HepG2 (cell line): ENCODE data around the gene CA14. TPM values are rescaled to one million over a fixed set of nuclear protein-coding genes. Genes with fewer than 3 reads are reported as not detected.

ENCODE experiments used
- AFF4 ChIP-seq: sonication (generic); formaldehyde crosslinking; IDR thresholded peaks from 2 replicates; pipeline ENCODE4 v1.4.0; 2020; ENCODE audit warnings: missing genetic modification reagents
- AHR ChIP-seq: IDR thresholded peaks from 2 replicates; pipeline ENCODE4 v1.6.1; 2018; ENCODE audit warnings: missing genetic modification reagents, missing compliant biosample characterization
- CBFB ChIP-seq: sonication (generic); formaldehyde crosslinking; IDR thresholded peaks from 2 replicates; pipeline ENCODE4 v1.4.0; 2020; ENCODE audit warnings: missing genetic modification reagents
- CCAR2 ChIP-seq: fragments of 200-400 bp; formaldehyde crosslinking; optimal IDR thresholded peaks from 2 replicates; pipeline ENCODE3; 2018; ENCODE audit warnings: low read depth, mild to moderate bottlenecking, low read length, moderate library complexity
- EED ChIP-seq: sonication (generic); formaldehyde crosslinking; IDR thresholded peaks from 2 replicates; pipeline ENCODE4 v1.5.0; 2020; ENCODE audit warnings: mild to moderate bottlenecking, missing genetic modification reagents
- GABPA ChIP-seq, 2 experiments: IDR thresholded peaks; 2 replicates each; pipeline ENCODE4 v1.6.1; 2011 to 2016; ENCODE audit warnings: low read depth in 2 of 2, low read length in 1 of 2, missing biosample characterization in 1 of 2, missing genetic modification characterization in 1 of 2
- HOXA3 ChIP-seq: sonication (generic); formaldehyde crosslinking; IDR thresholded peaks from 2 replicates; pipeline ENCODE4 v1.5.0; 2020; ENCODE audit warnings: missing genetic modification reagents
- NCOA5 ChIP-seq: sonication (generic); formaldehyde crosslinking; IDR thresholded peaks from 2 replicates; pipeline ENCODE4 v1.4.0; 2020; ENCODE audit warnings: missing genetic modification reagents
- NFE2L1 ChIP-seq: sonication (generic); formaldehyde crosslinking; IDR thresholded peaks from 2 replicates; pipeline ENCODE4 v1.4.0; 2020; ENCODE audit warnings: missing genetic modification reagents, mild to moderate bottlenecking, borderline replicate concordance
- ZKSCAN8 ChIP-seq: IDR thresholded peaks from 2 replicates; pipeline ENCODE4 v1.6.1; 2016; ENCODE audit warnings: borderline replicate concordance, missing genetic modification reagents, missing compliant biosample characterization
- ZNF780A ChIP-seq: sonication (generic); formaldehyde crosslinking; IDR thresholded peaks from 2 replicates; pipeline ENCODE4 v1.8.0; 2022; ENCODE audit warnings: mild to moderate bottlenecking, missing genetic modification reagents, moderate library complexity
- polyA plus RNA-seq, 8 experiments: library from polyadenylated mRNA; depleted of rRNA in 3 of 8; stranded (reverse) in 7 of 8; unstranded in 1 of 8; fragments of >200 nt; fragmentation: Illumina TruSeq in 4 of 8; extraction: Trizol in 4 of 8; gene quantifications; 2 replicates each; pipeline versions ENCODE4 v1.2.1 to v1.2.3, GENCODE V29; 2011 to 2016; ENCODE audit warnings: low read depth in 4 of 8, missing spikeins in 1 of 8, mixed read lengths in 1 of 8; ENCODE audit not compliant: insufficient read depth in 1 of 8
- total RNA-seq, 5 experiments: library from RNA; depleted of rRNA; stranded (reverse); fragments of >200 nt; fragmentation: Illumina TruSeq; extraction: Trizol; gene quantifications; 2 replicates each; pipeline ENCODE4 v1.2.3, GENCODE V29; 2016; ENCODE audit warnings: low read depth in 1 of 5
- TF ChIP-seq, protein P1 (sequence below): sonication (generic); formaldehyde crosslinking; IDR thresholded peaks from 2 replicates; pipeline ENCODE4; 2020; ENCODE audit warnings: missing genetic modification reagents, mild to moderate bottlenecking, borderline replicate concordance
- TF ChIP-seq, protein P2 (sequence below): sonication (generic); formaldehyde crosslinking; IDR thresholded peaks from 2 replicates; pipeline ENCODE4 v1.4.0; 2020; ENCODE audit warnings: missing genetic modification reagents
- TF ChIP-seq, protein P3 (sequence below): sonication (generic); formaldehyde crosslinking; IDR thresholded peaks from 2 replicates; pipeline ENCODE4 v1.5.1; 2020; ENCODE audit warnings: mild to moderate bottlenecking, missing genetic modification reagents, moderate library complexity
- TF ChIP-seq, protein P4 (sequence below): sonication (generic); formaldehyde crosslinking; IDR thresholded peaks from 2 replicates; pipeline ENCODE4 v1.8.0; 2022; ENCODE audit warnings: missing genetic modification reagents, low read depth, mild to moderate bottlenecking, borderline replicate concordance
- TF ChIP-seq, protein P5 (sequence below): IDR thresholded peaks from 2 replicates; pipeline ENCODE4 v1.6.1; 2016; ENCODE audit warnings: missing genetic modification reagents, missing compliant biosample characterization

The CA14 gene
- total and polyA plus RNA-seq, 2 of the 13 experiments (the other 11 are each of a cell fraction or from before 2014, with no cell fraction given): 2.4 to 8.5 TPM

DNA sequence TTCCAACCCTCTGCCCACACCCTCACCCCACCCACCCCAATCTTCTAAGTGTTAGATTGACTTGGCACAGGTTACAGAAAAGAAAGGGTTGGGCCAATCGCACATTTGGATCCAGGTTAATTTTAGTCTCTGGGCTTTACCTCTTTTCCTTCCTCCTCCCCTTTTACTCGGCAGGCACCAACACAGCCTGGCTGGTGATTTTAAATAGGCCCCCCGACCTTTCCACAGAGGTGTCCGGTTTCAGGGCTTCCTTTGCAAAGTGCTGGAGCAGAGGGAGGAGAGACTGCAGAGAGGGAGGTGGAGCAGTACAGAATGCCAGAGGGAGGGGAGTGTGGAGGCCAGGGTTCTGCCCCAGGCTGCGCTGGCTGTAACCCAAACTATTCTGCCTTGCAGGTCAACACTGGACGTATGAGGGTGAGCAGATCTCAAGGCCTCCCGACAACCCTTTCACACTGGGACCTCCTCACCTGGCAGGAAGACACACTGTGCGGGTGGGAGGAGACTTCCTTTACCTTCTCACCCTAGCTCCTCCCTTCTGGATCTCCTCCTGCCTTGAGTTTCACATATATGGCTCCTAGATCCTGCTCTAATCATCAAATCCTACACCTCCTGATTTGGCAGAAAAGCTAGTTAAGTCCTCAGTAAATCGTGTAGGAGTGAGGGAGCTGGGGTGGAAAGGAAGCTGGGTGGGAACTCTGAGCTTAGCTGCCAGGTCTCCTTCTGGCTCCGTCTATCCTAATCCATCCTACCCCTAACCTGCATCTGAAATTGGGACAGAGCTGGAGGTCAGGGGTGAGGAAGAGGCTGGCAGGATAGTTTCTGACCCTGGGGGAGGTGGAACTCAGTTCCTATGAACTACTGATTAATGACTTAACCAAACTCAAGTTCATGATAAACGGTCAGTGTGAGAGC is 2.4 kb downstream of the CA14 start (continued):
- TF ChIP-seq, protein P1, sequence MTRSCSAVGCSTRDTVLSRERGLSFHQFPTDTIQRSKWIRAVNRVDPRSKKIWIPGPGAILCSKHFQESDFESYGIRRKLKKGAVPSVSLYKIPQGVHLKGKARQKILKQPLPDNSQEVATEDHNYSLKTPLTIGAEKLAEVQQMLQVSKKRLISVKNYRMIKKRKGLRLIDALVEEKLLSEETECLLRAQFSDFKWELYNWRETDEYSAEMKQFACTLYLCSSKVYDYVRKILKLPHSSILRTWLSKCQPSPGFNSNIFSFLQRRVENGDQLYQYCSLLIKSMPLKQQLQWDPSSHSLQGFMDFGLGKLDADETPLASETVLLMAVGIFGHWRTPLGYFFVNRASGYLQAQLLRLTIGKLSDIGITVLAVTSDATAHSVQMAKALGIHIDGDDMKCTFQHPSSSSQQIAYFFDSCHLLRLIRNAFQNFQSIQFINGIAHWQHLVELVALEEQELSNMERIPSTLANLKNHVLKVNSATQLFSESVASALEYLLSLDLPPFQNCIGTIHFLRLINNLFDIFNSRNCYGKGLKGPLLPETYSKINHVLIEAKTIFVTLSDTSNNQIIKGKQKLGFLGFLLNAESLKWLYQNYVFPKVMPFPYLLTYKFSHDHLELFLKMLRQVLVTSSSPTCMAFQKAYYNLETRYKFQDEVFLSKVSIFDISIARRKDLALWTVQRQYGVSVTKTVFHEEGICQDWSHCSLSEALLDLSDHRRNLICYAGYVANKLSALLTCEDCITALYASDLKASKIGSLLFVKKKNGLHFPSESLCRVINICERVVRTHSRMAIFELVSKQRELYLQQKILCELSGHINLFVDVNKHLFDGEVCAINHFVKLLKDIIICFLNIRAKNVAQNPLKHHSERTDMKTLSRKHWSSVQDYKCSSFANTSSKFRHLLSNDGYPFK (CRISPR knock-in tag): no peak
- 0 out of 2 replicates have a peak, but pooled peaks have one; percentile 24 for TF ChIP-seq ZKSCAN8 (CRISPR knock-in tag)
- TF ChIP-seq AHR (CRISPR knock-in tag): no peak
- TF ChIP-seq, protein P2, sequence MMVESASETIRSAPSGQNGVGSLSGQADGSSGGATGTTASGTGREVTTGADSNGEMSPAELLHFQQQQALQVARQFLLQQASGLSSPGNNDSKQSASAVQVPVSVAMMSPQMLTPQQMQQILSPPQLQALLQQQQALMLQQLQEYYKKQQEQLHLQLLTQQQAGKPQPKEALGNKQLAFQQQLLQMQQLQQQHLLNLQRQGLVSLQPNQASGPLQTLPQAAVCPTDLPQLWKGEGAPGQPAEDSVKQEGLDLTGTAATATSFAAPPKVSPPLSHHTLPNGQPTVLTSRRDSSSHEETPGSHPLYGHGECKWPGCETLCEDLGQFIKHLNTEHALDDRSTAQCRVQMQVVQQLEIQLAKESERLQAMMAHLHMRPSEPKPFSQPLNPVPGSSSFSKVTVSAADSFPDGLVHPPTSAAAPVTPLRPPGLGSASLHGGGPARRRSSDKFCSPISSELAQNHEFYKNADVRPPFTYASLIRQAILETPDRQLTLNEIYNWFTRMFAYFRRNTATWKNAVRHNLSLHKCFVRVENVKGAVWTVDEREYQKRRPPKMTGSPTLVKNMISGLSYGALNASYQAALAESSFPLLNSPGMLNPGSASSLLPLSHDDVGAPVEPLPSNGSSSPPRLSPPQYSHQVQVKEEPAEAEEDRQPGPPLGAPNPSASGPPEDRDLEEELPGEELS (CRISPR knock-in tag): no peak
- TF ChIP-seq, protein P3, sequence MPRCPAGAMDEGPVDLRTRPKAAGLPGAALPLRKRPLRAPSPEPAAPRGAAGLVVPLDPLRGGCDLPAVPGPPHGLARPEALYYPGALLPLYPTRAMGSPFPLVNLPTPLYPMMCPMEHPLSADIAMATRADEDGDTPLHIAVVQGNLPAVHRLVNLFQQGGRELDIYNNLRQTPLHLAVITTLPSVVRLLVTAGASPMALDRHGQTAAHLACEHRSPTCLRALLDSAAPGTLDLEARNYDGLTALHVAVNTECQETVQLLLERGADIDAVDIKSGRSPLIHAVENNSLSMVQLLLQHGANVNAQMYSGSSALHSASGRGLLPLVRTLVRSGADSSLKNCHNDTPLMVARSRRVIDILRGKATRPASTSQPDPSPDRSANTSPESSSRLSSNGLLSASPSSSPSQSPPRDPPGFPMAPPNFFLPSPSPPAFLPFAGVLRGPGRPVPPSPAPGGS (CRISPR knock-in tag): no peak
- TF ChIP-seq ZNF780A (CRISPR knock-in tag): no peak
- TF ChIP-seq GABPA (IDR thresholded peaks at IDR 0.05; ENCODE audit: low read depth, low read length): no peak
- no peak for TF ChIP-seq GABPA (CRISPR knock-in tag; IDR thresholded peaks at IDR 0.05; ENCODE audit: low read depth)
- 0 out of 2 replicates have a peak, but pooled peaks have one; percentile 23 for TF ChIP-seq HOXA3 (CRISPR knock-in tag)
- TF ChIP-seq NFE2L1 (CRISPR knock-in tag): no peak
- TF ChIP-seq, protein P4, sequence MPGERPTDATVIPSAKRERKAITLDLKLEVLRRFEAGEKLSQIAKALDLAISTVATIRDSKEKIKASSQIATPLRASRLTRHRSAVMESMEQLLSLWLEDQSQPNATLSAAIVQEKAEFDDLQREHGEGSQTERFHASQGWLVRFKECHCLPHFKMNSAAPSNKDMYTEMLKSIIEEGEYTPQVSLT (CRISPR knock-in tag): no peak
- no peak for TF ChIP-seq AFF4 (CRISPR knock-in tag)
- TF ChIP-seq NCOA5 (CRISPR knock-in tag): no peak
- TF ChIP-seq CCAR2: no peak
- TF ChIP-seq, protein P5, sequence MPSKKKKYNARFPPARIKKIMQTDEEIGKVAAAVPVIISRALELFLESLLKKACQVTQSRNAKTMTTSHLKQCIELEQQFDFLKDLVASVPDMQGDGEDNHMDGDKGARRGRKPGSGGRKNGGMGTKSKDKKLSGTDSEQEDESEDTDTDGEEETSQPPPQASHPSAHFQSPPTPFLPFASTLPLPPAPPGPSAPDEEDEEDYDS (CRISPR knock-in tag): peak; percentile 39; the same call in 1 of the 2 replicates
- TF ChIP-seq CBFB (CRISPR knock-in tag): no peak
- no peak for TF ChIP-seq EED (CRISPR knock-in tag)
